ENCODE data around the gene SLC25A45. TPM values are rescaled to one million over a fixed set of nuclear protein-coding genes. Genes with fewer than 3 reads are reported as not detected.

The SLC25A45 gene
- polyA plus RNA-seq (2012; ENCODE audit: insufficient read depth, insufficient read length, low read depth) = 2.7 TPM

- peak; percentile 88 for DNase-seq
- TF ChIP-seq CTCF (IDR thresholded peaks at IDR 0.05; ENCODE audit: low read depth, low read length) = peak; percentile 51
- H3K27me3 ChIP-seq = no peaks in the 10 kb centered on the region
- H3K4me1 ChIP-seq = no peaks in the 10 kb centered on the region
- peak within 1 kb of the TSS; percentile 48 for H3K4me3 ChIP-seq (ENCODE audit: low read depth, low read length)
- no peaks in the 10 kb centered on the region for H3K9me3 ChIP-seq
- no peaks in the 10 kb centered on the region for H3K36me3 ChIP-seq
These were observed at the start of gene SLC25A45 for GRCh38 chr11:65382033-65382803. TSS of gene SLC25A45 (minus strand) at chr11:65382646. CDS start at chr11:65381951, 695 bp downstream.

GRCh38 chr11:65431451-65432099 lies 49.1 kb upstream of the SLC25A45 start:
- Histone ChIP-seq H3K4me3 (ENCODE audit: low read depth, low read length) (no peak overlapping the region), H3K9me3 (no peaks in the 10 kb centered on the region), H3K4me1 (peaks cover 3% of the 10 kb centered on the region; the same call in 1 of the 2 replicates), H3K27me3 (no peaks in the 10 kb centered on the region), H3K36me3 (peaks cover 29% of the 10 kb centered on the region)
- DNase-seq = no peak
- TF ChIP-seq CTCF (IDR thresholded peaks at IDR 0.05; ENCODE audit: low read depth, low read length) = no peak

GRCh38 chr11:65430406-65431217 lies 48.2 kb upstream of the SLC25A45 start:
- peaks cover 30% of the 10 kb centered on the region for H3K36me3 ChIP-seq
- H3K9me3 ChIP-seq = no peaks in the 10 kb centered on the region
- DNase-seq = no peak
- TF ChIP-seq CTCF (IDR thresholded peaks at IDR 0.05; ENCODE audit: low read depth, low read length) = no peak
- H3K4me1 ChIP-seq = peaks cover 3% of the 10 kb centered on the region; the same call in 1 of the 2 replicates
- H3K27me3 ChIP-seq = no peaks in the 10 kb centered on the region
- H3K4me3 ChIP-seq (ENCODE audit: low read depth, low read length) = peak overlapping the region; percentile 38

- no peaks in the 10 kb centered on the region for H3K9me3 ChIP-seq
- peaks cover 3% of the 10 kb centered on the region; the same call in 1 of the 2 replicates for H3K4me1 ChIP-seq
- peak overlapping the region; percentile 38 for H3K4me3 ChIP-seq (ENCODE audit: low read depth, low read length)
These were observed 47.4 kb upstream of the SLC25A45 start for GRCh38 chr11:65429724-65430405.

More at GRCh38 chr11:65429724-65430405, 47.4 kb upstream of the SLC25A45 start:
- TF ChIP-seq CTCF (IDR thresholded peaks at IDR 0.05; ENCODE audit: low read depth, low read length) = no peak
- DNase-seq = peak; percentile 63
- H3K36me3 ChIP-seq = peaks cover 30% of the 10 kb centered on the region
- no peaks in the 10 kb centered on the region for H3K27me3 ChIP-seq

All from BE2C (cell line).